B cell (primary cell): ENCODE data around the gene ARHGEF6. TPM values are rescaled to one million over a fixed set of nuclear protein-coding genes. Genes with fewer than 3 reads are reported as not detected.

Experiments used
- ATAC-seq: fragments of 200-7000 bp; cut with Tn5 transposase; one replicate; pipeline ENCODE4 v1.10.0; 2021; ENCODE audit warnings: low read depth, mild to moderate bottlenecking, moderate number of reproducible peaks, moderate library complexity
- CTCF ChIA-PET: fragments of 350-600 bp; sonication (Branson Sonifier 250); formaldehyde crosslinking; loops from one replicate; lab custom pipeline; 2021; ENCODE audit warnings: antibody characterized with exemption, inconsistent platforms; lab: Charles Lee
- POLR2A ChIA-PET: fragments of 350-600 bp; sonication (Branson Sonifier 250); formaldehyde crosslinking; loops from one replicate; lab custom pipeline; 2021; ENCODE audit warnings: antibody characterized with exemption; lab: Charles Lee
- DNase-seq: peaks from one replicate; pipeline ENCODE4 v3.0.0; 2013
- H2AFZ ChIP-seq: 2 replicates; pipeline ENCODE4 v1.6.1; 2012; ENCODE audit warnings: mild to moderate bottlenecking, low read depth, low read length; ENCODE audit not compliant: insufficient read depth, poor library complexity, severe bottlenecking
- H3K27ac ChIP-seq, 2 donors: 1 replicate in 1 of 2; 2 replicates in 1 of 2; pipeline ENCODE4 v1.5.1; 2012 to 2013; ENCODE audit warnings: low read length in 2 of 2, mild to moderate bottlenecking in 2 of 2, moderate library complexity in 1 of 2
- H3K27me3 ChIP-seq, 4 experiments: fragments of 200-600 bp in 1 of 4; sonication (generic) in 1 of 4; replicated peaks in 1 of 4; 1 replicate in 2 of 4; 2 replicates in 2 of 4; pipeline versions ENCODE4 v1.6.1 to v1.7.0; 2013 to 2016; ENCODE audit warnings: low read length in 3 of 4, mild to moderate bottlenecking in 2 of 4, mixed read lengths in 1 of 4, moderate library complexity in 1 of 4; ENCODE audit not compliant: insufficient read depth in 4 of 4, control insufficient read depth in 3 of 4; ENCODE audit errors: control extremely low read depth in 1 of 4
- H3K36me3 ChIP-seq, 2 experiments: replicated peaks in 1 of 2; 1 replicate in 1 of 2; 2 replicates in 1 of 2; pipeline versions ENCODE4 v1.6.1 to v1.7.1; 2013; ENCODE audit warnings: low read length in 1 of 2; ENCODE audit not compliant: insufficient read depth in 2 of 2, control insufficient read depth in 1 of 2; ENCODE audit errors: control extremely low read depth in 1 of 2, extremely low read depth in 1 of 2
- H3K4me1 ChIP-seq, 2 donors: fragments of 200-600 bp in 1 of 2; sonication (generic) in 1 of 2; 1 replicate in 1 of 2; 2 replicates in 1 of 2; pipeline versions ENCODE4 v1.5.1 to v1.6.1; 2013 to 2017; ENCODE audit warnings: low read length in 2 of 2; ENCODE audit not compliant: control insufficient read depth in 2 of 2, insufficient read depth in 2 of 2
- H3K4me2 ChIP-seq: replicated peaks from 2 replicates; pipeline ENCODE3; 2012; ENCODE audit warnings: mild to moderate bottlenecking, low read depth, low read length; ENCODE audit not compliant: poor library complexity, severe bottlenecking
- H3K4me3 ChIP-seq, 5 experiments: fragments of 200-600 bp in 1 of 5; sonication (generic) in 1 of 5; 1 replicate in 3 of 5; 2 replicates in 2 of 5; pipeline versions ENCODE4 v1.5.1 to v1.7.0; 2011 to 2016; ENCODE audit warnings: low read length in 4 of 5, mild to moderate bottlenecking in 4 of 5, low read depth in 2 of 5, control low read depth in 1 of 5, moderate library complexity in 1 of 5; ENCODE audit not compliant: insufficient read depth in 1 of 5; ENCODE audit errors: control extremely low read depth in 1 of 5, extremely low read depth in 1 of 5
- H3K79me2 ChIP-seq: fragments of 200-600 bp; sonication (generic); one replicate; pipeline ENCODE4 v1.6.0; 2016; ENCODE audit warnings: low read length; ENCODE audit not compliant: control insufficient read depth, insufficient read depth
- H3K9ac ChIP-seq: fragments of 200-600 bp; sonication (generic); 2 replicates; pipeline ENCODE4 v1.6.1; 2017; ENCODE audit warnings: mild to moderate bottlenecking, low read length, moderate library complexity
- H3K9me3 ChIP-seq, 3 donors: one replicate each; pipeline versions ENCODE4 v1.6.1 to v1.7.1; 2013; ENCODE audit warnings: low read length in 2 of 3; ENCODE audit not compliant: control insufficient read depth in 2 of 3, insufficient read depth in 1 of 3; ENCODE audit errors: control extremely low read depth in 1 of 3
- H4K20me1 ChIP-seq: 2 replicates; pipeline ENCODE4 v1.6.0; 2012; ENCODE audit warnings: mild to moderate bottlenecking, low read length; ENCODE audit not compliant: insufficient read depth, control insufficient read depth, poor library complexity, severe bottlenecking
- H3K27ac Mint-ChIP-seq: one replicate; pipeline ENCODE4 v1.8.0; 2021; ENCODE audit warnings: mixed read lengths
- H3K27me3 Mint-ChIP-seq: one replicate; pipeline ENCODE4 v1.8.0; 2021; ENCODE audit warnings: mixed read lengths
- H3K4me1 Mint-ChIP-seq: one replicate; pipeline ENCODE4 v1.8.0; 2021; ENCODE audit warnings: mixed read lengths
- H3K4me3 Mint-ChIP-seq: one replicate; pipeline ENCODE4 v1.8.0; 2021; ENCODE audit warnings: mixed read lengths
- H3K9me3 Mint-ChIP-seq: one replicate; pipeline ENCODE4 v1.8.0; 2022; ENCODE audit warnings: mixed read lengths; ENCODE audit not compliant: insufficient read depth
- EZH2 ChIP-seq: IDR thresholded peaks from 2 replicates; pipeline ENCODE4 v1.6.1; 2012; ENCODE audit warnings: borderline replicate concordance, low read depth, mild to moderate bottlenecking, moderate library complexity, low read length; ENCODE audit not compliant: insufficient read depth, poor library complexity, severe bottlenecking
- WGBS: methylation state at CpG from one replicate; pipeline ENCODE4 v1.1.5; 2013; ENCODE audit warnings: missing lambda C conversion rate; ENCODE audit not compliant: insufficient coverage; 5-methylcytosine and 5-hydroxymethylcytosine counted together
- intact Hi-C: fragments of 100-400 bp; cut with micrococcal nuclease; formaldehyde crosslinking; loops from one replicate; pipeline ENCODE4 v1.10.0; 2022
- polyA plus RNA-seq: library from polyadenylated mRNA; depleted of rRNA; stranded (reverse); fragments of >200 nt; gene quantifications from 2 replicates; pipeline ENCODE4 v1.2.3, GENCODE V29; 2012
- total RNA-seq, 2 donors: library from RNA; stranded (reverse); fragments of 120-200 nt in 1 of 2; gene quantifications; 1 replicate in 1 of 2; 2 replicates in 1 of 2; pipeline versions ENCODE4 v1.2.3 to v1.2.4, GENCODE V29; 2013 to 2022
- TF ChIP-seq, protein P1 (sequence below): fragments of 200-600 bp; IDR thresholded peaks from one replicate; pipeline ENCODE4 v1.8.0; 2022; ENCODE audit warnings: antibody characterized with exemption, mild to moderate bottlenecking

The ARHGEF6 gene
- total and polyA plus RNA-seq, 2 donors (not counting 1 experiment from before 2014, with no cell fraction given), result 29.6 to 43.4 TPM

DNA sequence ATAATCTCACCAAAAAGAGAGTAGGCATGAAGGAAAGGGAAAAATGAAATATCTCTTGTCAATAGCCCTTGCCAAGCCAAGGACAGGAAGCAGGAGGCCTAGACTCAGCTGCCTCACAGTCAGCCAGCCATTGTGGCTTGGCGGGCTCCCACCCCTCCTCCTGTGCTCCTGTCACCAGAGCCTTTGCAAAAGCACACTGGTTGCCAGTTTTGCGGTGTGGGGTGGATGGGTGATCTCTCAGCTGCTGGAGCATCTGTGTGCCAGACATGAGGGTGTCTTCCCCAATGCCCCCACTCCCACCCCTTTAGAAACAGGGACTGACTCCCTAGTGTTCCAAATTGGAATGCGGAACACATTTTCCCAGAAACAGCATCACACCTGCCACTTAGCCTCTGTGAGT, 26.1 kb downstream of the ARHGEF6 start:
- no peak overlapping the region for H3K4me3 Mint-ChIP-seq
- Histone ChIP-seq H3K9me3 (no peaks in the 10 kb centered on the region), H3K4me3 (no peak overlapping the region), H2AFZ (no peak overlapping the region), H3K9ac (no peak overlapping the region), H4K20me1 (no peaks in the 10 kb centered on the region), H3K27ac (no peak overlapping the region), H3K27me3 (no peaks in the 10 kb centered on the region), H3K4me1 (peaks cover 9 to 14% of the 10 kb centered on the region in 2 donors), H3K79me2 (peaks cover 70% of the 10 kb centered on the region), H3K4me2 (no peak overlapping the region), H3K36me3 (peaks cover 0 to 2% of the 10 kb centered on the region in 2 experiments)
- intact Hi-C loops, result no loop called here
- H3K27me3 Mint-ChIP-seq, result no peaks in the 10 kb centered on the region
- no peaks in the 10 kb centered on the region for H3K9me3 Mint-ChIP-seq
- TF ChIP-seq, protein P1, sequence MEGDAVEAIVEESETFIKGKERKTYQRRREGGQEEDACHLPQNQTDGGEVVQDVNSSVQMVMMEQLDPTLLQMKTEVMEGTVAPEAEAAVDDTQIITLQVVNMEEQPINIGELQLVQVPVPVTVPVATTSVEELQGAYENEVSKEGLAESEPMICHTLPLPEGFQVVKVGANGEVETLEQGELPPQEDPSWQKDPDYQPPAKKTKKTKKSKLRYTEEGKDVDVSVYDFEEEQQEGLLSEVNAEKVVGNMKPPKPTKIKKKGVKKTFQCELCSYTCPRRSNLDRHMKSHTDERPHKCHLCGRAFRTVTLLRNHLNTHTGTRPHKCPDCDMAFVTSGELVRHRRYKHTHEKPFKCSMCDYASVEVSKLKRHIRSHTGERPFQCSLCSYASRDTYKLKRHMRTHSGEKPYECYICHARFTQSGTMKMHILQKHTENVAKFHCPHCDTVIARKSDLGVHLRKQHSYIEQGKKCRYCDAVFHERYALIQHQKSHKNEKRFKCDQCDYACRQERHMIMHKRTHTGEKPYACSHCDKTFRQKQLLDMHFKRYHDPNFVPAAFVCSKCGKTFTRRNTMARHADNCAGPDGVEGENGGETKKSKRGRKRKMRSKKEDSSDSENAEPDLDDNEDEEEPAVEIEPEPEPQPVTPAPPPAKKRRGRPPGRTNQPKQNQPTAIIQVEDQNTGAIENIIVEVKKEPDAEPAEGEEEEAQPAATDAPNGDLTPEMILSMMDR, result no peak
- TF ChIP-seq EZH2, result no peak
- CTCF ChIA-PET, result no interaction called here
- ATAC-seq, result no peak
- no peak overlapping the region for H3K27ac Mint-ChIP-seq
- peaks cover 37% of the 10 kb centered on the region for H3K4me1 Mint-ChIP-seq
- POLR2A ChIA-PET, result interaction anchor here (0.7 kb wide), 1 partner anchor 23 kb away, joined by 5 read pairs; no protein-coding TSS in a partner anchor
- 20% methylated on average over 1 of the region's 3 CpGs for WGBS
- DNase-seq, result no peak

DNA sequence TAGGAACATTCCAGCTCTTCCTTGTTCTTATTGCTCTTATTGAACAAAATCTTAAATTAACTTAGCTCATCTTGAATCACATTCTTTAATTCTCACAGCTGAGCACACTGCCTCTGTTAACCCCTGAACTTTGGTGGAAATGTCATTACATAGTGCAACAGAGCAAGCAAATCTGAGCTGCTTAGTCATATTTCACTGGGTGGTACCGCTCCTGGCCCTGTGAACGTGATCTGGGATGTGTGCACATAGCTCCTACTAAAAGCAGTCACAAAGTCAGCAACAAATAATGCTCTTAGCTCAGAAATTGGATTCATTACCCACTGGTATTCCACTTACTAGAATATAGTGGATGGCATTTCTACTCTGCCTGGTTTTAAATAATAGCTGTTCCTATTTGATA, 27.9 kb downstream of the ARHGEF6 start:
- H3K4me1 Mint-ChIP-seq, result peaks cover 46% of the 10 kb centered on the region
- ATAC-seq, result no peak

More for the DNA sequence above, 27.9 kb downstream of the ARHGEF6 start:
- H3K27ac ChIP-seq, result no peak overlapping the region
- peaks cover 24 to 29% of the 10 kb centered on the region in 2 donors for H3K4me1 ChIP-seq
- no peak overlapping the region for H3K4me3 ChIP-seq
- H2AFZ ChIP-seq, result no peak overlapping the region
- no peaks in the 10 kb centered on the region for H4K20me1 ChIP-seq
- Mint-ChIP-seq H3K27me3 (no peaks in the 10 kb centered on the region), H3K4me3 (no peak overlapping the region), H3K9me3 (no peaks in the 10 kb centered on the region), H3K27ac (no peak overlapping the region)
- H3K79me2 ChIP-seq, result peaks cover 58% of the 10 kb centered on the region
- no peak overlapping the region for H3K9ac ChIP-seq
- no peaks in the 10 kb centered on the region for H3K27me3 ChIP-seq
- ChIA-PET CTCF (interaction anchor here (1.0 to 1.3 kb wide), 2 partner anchors 14 to 15 kb away, joined by 4 to 6 read pairs; no protein-coding TSS in a partner anchor), POLR2A (no interaction called here)
- H3K36me3 ChIP-seq, result peaks cover 0 to 2% of the 10 kb centered on the region in 2 experiments
- H3K4me2 ChIP-seq, result no peak overlapping the region
- no peaks in the 10 kb centered on the region for H3K9me3 ChIP-seq
- no CpG with 5 or more reads among the region's 2 CpGs for WGBS
- no peak for DNase-seq
- TF ChIP-seq, protein P1, result no peak
- no peak for TF ChIP-seq EZH2
- intact Hi-C loops, result no loop called here
